Measurements from ENCODE around the gene FSCN2.

- no peak for TF ChIP-seq CTCF (IDR thresholded peaks at IDR 0.05)
- TF ChIP-seq POLR2A (IDR thresholded peaks at IDR 0.05), result no peak
Observed at GRCh38 chr17:81540676-81541027, 12.5 kb downstream of the FSCN2 start.

All from breast epithelium (tissue), 3 donors.